H9 (cell line): ENCODE results near the gene CROCC2. TPM values are rescaled to one million over a fixed set of nuclear protein-coding genes. Genes with fewer than 3 reads are reported as not detected.

ENCODE experiments used
- DNase-seq: peaks from one replicate; pipeline ENCODE4 v3.0.0-alpha.2; 2017
- H2AFZ ChIP-seq: one replicate; pipeline ENCODE4 v1.6.1; 2013; ENCODE audit warnings: mild to moderate bottlenecking, low read length, control low read depth, moderate library complexity
- H2AK5ac ChIP-seq: 2 replicates; pipeline ENCODE4 v1.6.1; 2013; ENCODE audit warnings: low read length, control low read depth, mixed read lengths; ENCODE audit not compliant: insufficient read length
- H2BK120ac ChIP-seq: one replicate; pipeline ENCODE4 v1.6.1; 2013; ENCODE audit warnings: low read depth, mild to moderate bottlenecking, low read length, control low read depth, inconsistent platforms; ENCODE audit not compliant: poor library complexity, severe bottlenecking
- H2BK12ac ChIP-seq: 2 replicates; pipeline ENCODE4 v1.6.1; 2013; ENCODE audit warnings: low read length, control low read depth, mixed read lengths, low read depth; ENCODE audit not compliant: insufficient read length
- H2BK15ac ChIP-seq: 2 replicates; pipeline ENCODE4 v1.6.1; 2013; ENCODE audit warnings: low read depth, low read length, control low read depth
- H2BK20ac ChIP-seq: one replicate; pipeline ENCODE4 v1.6.1; 2013; ENCODE audit warnings: low read depth, mild to moderate bottlenecking, low read length, control low read depth, inconsistent platforms; ENCODE audit not compliant: poor library complexity, severe bottlenecking
- H2BK5ac ChIP-seq: 2 replicates; pipeline ENCODE4 v1.6.1; 2013; ENCODE audit warnings: low read length, control low read depth, mixed read lengths; ENCODE audit not compliant: insufficient read length
- H3K14ac ChIP-seq: 2 replicates; pipeline ENCODE4 v1.6.1; 2013; ENCODE audit warnings: low read length, control low read depth; ENCODE audit not compliant: insufficient read depth
- H3K18ac ChIP-seq: 2 replicates; pipeline ENCODE4 v1.6.1; 2013; ENCODE audit warnings: low read depth, mild to moderate bottlenecking, mixed read lengths, low read length, control low read depth; ENCODE audit not compliant: insufficient read length
- H3K23ac ChIP-seq: 2 replicates; pipeline ENCODE4 v1.6.1; 2013; ENCODE audit warnings: low read length, control low read depth, mixed read lengths, low read depth; ENCODE audit not compliant: insufficient read length
- H3K23me2 ChIP-seq: 2 replicates; pipeline ENCODE4 v1.6.1; 2013; ENCODE audit warnings: low read depth, mild to moderate bottlenecking, mixed read lengths, low read length, control low read depth; ENCODE audit not compliant: insufficient read length, poor library complexity, severe bottlenecking
- H3K27ac ChIP-seq: 2 replicates; pipeline ENCODE4 v1.5.1; 2013; ENCODE audit warnings: low read length, control low read depth, mixed read lengths, low read depth; ENCODE audit not compliant: insufficient read length
- H3K27me3 ChIP-seq: 2 replicates; pipeline ENCODE4 v1.6.1; 2013; ENCODE audit warnings: low read length, control low read depth, inconsistent platforms; ENCODE audit not compliant: insufficient read depth
- H3K4ac ChIP-seq: 2 replicates; pipeline ENCODE4 v1.6.1; 2013; ENCODE audit warnings: low read depth, mild to moderate bottlenecking, control low read depth, inconsistent platforms, low read length, moderate library complexity
- H3K4me1 ChIP-seq: 2 replicates; pipeline ENCODE4 v1.6.1; 2013; ENCODE audit warnings: low read length, control low read depth, inconsistent platforms; ENCODE audit not compliant: insufficient read depth
- H3K4me2 ChIP-seq: 2 replicates; pipeline ENCODE4 v1.6.1; 2013; ENCODE audit warnings: low read length, control low read depth, mixed read lengths; ENCODE audit not compliant: insufficient read length, insufficient read depth
- H3K56ac ChIP-seq: 2 replicates; pipeline ENCODE4 v1.6.1; 2013; ENCODE audit warnings: low read depth, mild to moderate bottlenecking, mixed read lengths, low read length, control low read depth; ENCODE audit not compliant: insufficient read length
- H3K79me1 ChIP-seq: 2 replicates; pipeline ENCODE4 v1.6.1; 2013; ENCODE audit warnings: low read depth, mild to moderate bottlenecking, moderate library complexity, low read length, control low read depth, inconsistent platforms; ENCODE audit not compliant: insufficient read depth, poor library complexity, severe bottlenecking
- H3K79me2 ChIP-seq: 2 replicates; pipeline ENCODE4 v1.6.1; 2013; ENCODE audit warnings: low read length, control low read depth, inconsistent platforms; ENCODE audit not compliant: insufficient read depth
- H3K9ac ChIP-seq: 2 replicates; pipeline ENCODE4 v1.6.1; 2013; ENCODE audit warnings: low read length, control low read depth, mixed read lengths; ENCODE audit not compliant: insufficient read length; ENCODE audit errors: extremely low read depth
- H3K9me3 ChIP-seq: one replicate; pipeline ENCODE4 v1.6.1; 2013; ENCODE audit warnings: low read depth, low read length, inconsistent platforms; ENCODE audit not compliant: control insufficient read depth
- H3T11ph ChIP-seq: one replicate; pipeline ENCODE4 v1.6.1; 2013; ENCODE audit warnings: mild to moderate bottlenecking, low read length, control low read depth, inconsistent platforms
- H4K20me1 ChIP-seq: one replicate; pipeline ENCODE4 v1.6.1; 2013; ENCODE audit not compliant: control insufficient read depth, insufficient read length, insufficient read depth
- H4K5ac ChIP-seq: 2 replicates; pipeline ENCODE4 v1.6.1; 2013; ENCODE audit warnings: low read depth, mild to moderate bottlenecking, mixed read lengths, low read length, control low read depth; ENCODE audit not compliant: insufficient read length
- H4K8ac ChIP-seq: replicated peaks from 2 replicates; pipeline ENCODE4 v1.6.1; 2013; ENCODE audit warnings: low read length, control low read depth, mixed read lengths, low read depth; ENCODE audit not compliant: insufficient read length
- H4K91ac ChIP-seq: 2 replicates; pipeline ENCODE4 v1.6.1; 2013; ENCODE audit warnings: low read depth, mild to moderate bottlenecking, moderate library complexity, mixed read lengths, low read length, control low read depth; ENCODE audit not compliant: insufficient read length
- H3K27ac Mint-ChIP-seq, 3 experiments: 2 replicates in 2 of 3; 3 replicates in 1 of 3; pipeline ENCODE4 v1.8.0; 2020 to 2021; ENCODE audit warnings: mixed read lengths in 3 of 3, mild to moderate bottlenecking in 1 of 3, moderate library complexity in 1 of 3
- H3K27me3 Mint-ChIP-seq: 2 replicates; pipeline ENCODE4 v1.8.0; 2021; ENCODE audit warnings: low read depth, mild to moderate bottlenecking, moderate library complexity, mixed read lengths
- H3K36me3 Mint-ChIP-seq, 3 experiments: 2 replicates in 2 of 3; 3 replicates in 1 of 3; pipeline ENCODE4 v1.8.0; 2020 to 2021; ENCODE audit warnings: low read depth in 3 of 3, mixed read lengths in 3 of 3; ENCODE audit not compliant: insufficient read depth in 1 of 3
- H3K4me1 Mint-ChIP-seq, 2 experiments: 2 replicates each; pipeline ENCODE4 v1.8.0; 2020; ENCODE audit warnings: mixed read lengths in 2 of 2
- H3K4me3 Mint-ChIP-seq, 2 experiments: 2 replicates in 1 of 2; 3 replicates in 1 of 2; pipeline ENCODE4 v1.8.0; 2020 to 2021; ENCODE audit warnings: mild to moderate bottlenecking in 2 of 2, mixed read lengths in 2 of 2, moderate library complexity in 1 of 2
- H3K9me3 Mint-ChIP-seq, 2 experiments: 2 replicates in 1 of 2; 3 replicates in 1 of 2; pipeline ENCODE4 v1.8.0; 2020; ENCODE audit warnings: mild to moderate bottlenecking in 2 of 2, mixed read lengths in 2 of 2, moderate library complexity in 1 of 2
- WGBS: extraction: QIAGEN DNeasy Blood & Tissue Kit; methylation state at CpG from one replicate; pipeline ENCODE4 v1.1.7; 2013; ENCODE audit warnings: missing lambda C conversion rate, low lambda C conversion rate, mixed read lengths; ENCODE audit not compliant: insufficient read length; ENCODE audit errors: extremely low coverage; 5-methylcytosine and 5-hydroxymethylcytosine counted together
- total RNA-seq: library from RNA; stranded (reverse); gene quantifications from 2 replicates; pipeline ENCODE4 v1.2.1, GENCODE V29; 2021
- TF ChIP-seq, protein P1 (sequence below): fragments of 200-600 bp; sonication (generic); conservative IDR thresholded peaks from 3 replicates; pipeline ENCODE4 v1.8.0; 2021; ENCODE audit warnings: antibody characterized with exemption, mild to moderate bottlenecking

CROCC2 gene
- total RNA-seq, 1 experiment from 2014 or later: not detected

DNA sequence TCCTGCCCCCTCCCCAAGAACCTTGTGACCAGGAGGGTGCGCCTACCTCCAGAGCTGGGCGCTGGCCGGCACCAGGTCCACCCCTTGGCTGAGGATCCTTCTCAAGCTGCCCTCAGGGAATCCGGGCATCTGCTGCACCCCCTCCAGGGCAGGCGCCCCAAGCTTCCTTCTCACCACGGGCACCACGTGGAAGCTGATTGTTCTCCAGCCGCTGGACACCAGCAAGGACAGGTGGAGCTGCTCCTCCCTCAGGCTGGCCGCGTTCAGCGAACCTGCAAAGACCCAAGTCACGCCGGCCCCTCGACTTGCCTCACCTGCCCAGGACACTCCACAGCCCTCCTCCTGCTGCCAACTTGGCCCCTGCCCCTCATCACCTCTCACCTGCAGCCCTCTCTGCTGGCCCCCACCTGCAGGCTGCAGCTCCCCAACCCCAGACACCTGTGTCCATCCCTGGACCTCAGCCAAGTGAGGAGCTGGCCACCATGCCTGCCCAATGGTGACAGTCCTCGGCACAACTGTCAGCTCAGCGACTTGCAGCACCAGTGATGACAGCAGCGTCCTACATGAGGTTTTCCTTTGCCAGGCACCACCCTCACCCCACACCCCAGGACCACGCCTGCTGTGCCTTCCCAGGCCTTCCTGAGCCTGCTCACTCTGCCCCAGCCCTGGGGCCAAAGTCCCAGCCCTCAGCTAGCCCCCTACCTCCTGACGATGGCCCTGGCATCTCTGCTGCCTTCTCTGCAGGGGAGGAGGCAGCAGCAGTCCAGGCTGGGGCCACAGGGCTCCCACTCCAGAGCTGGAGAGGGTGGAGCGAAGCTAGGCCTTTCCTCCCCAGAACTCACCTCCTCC lies 14.4 kb upstream of the CROCC2 start:
- H2BK5ac ChIP-seq: no peak overlapping the region
- H4K5ac ChIP-seq: no peak overlapping the region

More for the DNA sequence above, 14.4 kb upstream of the CROCC2 start:
- Histone ChIP-seq H3K27ac (no peak overlapping the region), H2BK15ac (no peak overlapping the region), H3K4me1 (no peaks in the 10 kb centered on the region), H3K9me3 (no peaks in the 10 kb centered on the region), H3K79me2 (no peaks in the 10 kb centered on the region), H3K23me2 (no peaks in the 10 kb centered on the region), H2BK120ac (no peak overlapping the region), H2AFZ (no peak overlapping the region), H3K4me2 (no peak overlapping the region), H3K23ac (no peak overlapping the region), H3K56ac (no peak overlapping the region), H4K20me1 (no peaks in the 10 kb centered on the region), H2AK5ac (no peak overlapping the region), H2BK12ac (no peak overlapping the region), H3K79me1 (no peaks in the 10 kb centered on the region), H3K27me3 (no peaks in the 10 kb centered on the region), H3K14ac (no peak overlapping the region; the same call in 1 of the 2 replicates), H3T11ph (no peak overlapping the region), H3K18ac (no peak overlapping the region), H3K4ac (no peak overlapping the region), H4K8ac (no peak overlapping the region), H4K91ac (no peak overlapping the region), H3K9ac (no peak overlapping the region), H2BK20ac (no peak overlapping the region)
- WGBS: no CpG with 5 or more reads among the region's 20 CpGs
- H3K4me3 Mint-ChIP-seq: no peak overlapping the region
- H3K9me3 Mint-ChIP-seq: no peaks in the 10 kb centered on the region
- H3K36me3 Mint-ChIP-seq: no peaks in the 10 kb centered on the region
- H3K4me1 Mint-ChIP-seq: peaks cover 6 to 12% of the 10 kb centered on the region in 2 experiments
- TF ChIP-seq, protein P1, sequence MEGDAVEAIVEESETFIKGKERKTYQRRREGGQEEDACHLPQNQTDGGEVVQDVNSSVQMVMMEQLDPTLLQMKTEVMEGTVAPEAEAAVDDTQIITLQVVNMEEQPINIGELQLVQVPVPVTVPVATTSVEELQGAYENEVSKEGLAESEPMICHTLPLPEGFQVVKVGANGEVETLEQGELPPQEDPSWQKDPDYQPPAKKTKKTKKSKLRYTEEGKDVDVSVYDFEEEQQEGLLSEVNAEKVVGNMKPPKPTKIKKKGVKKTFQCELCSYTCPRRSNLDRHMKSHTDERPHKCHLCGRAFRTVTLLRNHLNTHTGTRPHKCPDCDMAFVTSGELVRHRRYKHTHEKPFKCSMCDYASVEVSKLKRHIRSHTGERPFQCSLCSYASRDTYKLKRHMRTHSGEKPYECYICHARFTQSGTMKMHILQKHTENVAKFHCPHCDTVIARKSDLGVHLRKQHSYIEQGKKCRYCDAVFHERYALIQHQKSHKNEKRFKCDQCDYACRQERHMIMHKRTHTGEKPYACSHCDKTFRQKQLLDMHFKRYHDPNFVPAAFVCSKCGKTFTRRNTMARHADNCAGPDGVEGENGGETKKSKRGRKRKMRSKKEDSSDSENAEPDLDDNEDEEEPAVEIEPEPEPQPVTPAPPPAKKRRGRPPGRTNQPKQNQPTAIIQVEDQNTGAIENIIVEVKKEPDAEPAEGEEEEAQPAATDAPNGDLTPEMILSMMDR: no peak
- H3K27ac Mint-ChIP-seq: no peak overlapping the region
- DNase-seq: no peak
- no peaks in the 10 kb centered on the region for H3K27me3 Mint-ChIP-seq
